Parathyroid adenoma (tissue), 2 donors: ENCODE measurements around the gene TMEM31.

Experiments used
- H2AFZ ChIP-seq: fragments of 300-600 bp; sonication (generic); one replicate; pipeline ENCODE4 v1.7.0; 2017; ENCODE audit warnings: antibody characterized with exemption, mild to moderate bottlenecking
- H3K27ac ChIP-seq: fragments of 300-600 bp; sonication (generic); one replicate; pipeline ENCODE4 v1.7.0; 2017
- H3K27me3 ChIP-seq: fragments of 300-600 bp; sonication (generic); one replicate; pipeline ENCODE4 v1.7.0; 2017; ENCODE audit warnings: low read length; ENCODE audit not compliant: control insufficient read depth, insufficient read depth
- H3K36me3 ChIP-seq: fragments of 300-600 bp; sonication (generic); one replicate; pipeline ENCODE4 v1.7.0; 2017; ENCODE audit warnings: low read length; ENCODE audit not compliant: control insufficient read depth, insufficient read depth
- H3K4me1 ChIP-seq: fragments of 300-600 bp; sonication (generic); one replicate; pipeline ENCODE4 v1.7.0; 2017; ENCODE audit warnings: control low read depth
- H3K4me2 ChIP-seq: fragments of 300-600 bp; sonication (generic); one replicate; pipeline ENCODE4 v1.7.0; 2017; ENCODE audit warnings: low read length
- H3K4me3 ChIP-seq: fragments of 300-600 bp; sonication (generic); one replicate; pipeline ENCODE4 v1.7.0; 2017; ENCODE audit warnings: low read depth, low read length
- H3K79me2 ChIP-seq: fragments of 300-600 bp; sonication (generic); one replicate; pipeline ENCODE4 v1.7.0; 2017; ENCODE audit warnings: control low read depth
- H3K9ac ChIP-seq: fragments of 300-600 bp; sonication (generic); one replicate; pipeline ENCODE4 v1.7.0; 2017; ENCODE audit warnings: mild to moderate bottlenecking
- H3K9me3 ChIP-seq: fragments of 300-600 bp; sonication (generic); one replicate; pipeline ENCODE4 v1.7.0; 2017; ENCODE audit warnings: low read length; ENCODE audit not compliant: control insufficient read depth
- TF ChIP-seq, protein P1 (sequence below): fragments of 300-600 bp; sonication (generic); IDR thresholded peaks from one replicate; pipeline ENCODE4 v1.7.0; 2017; ENCODE audit warnings: antibody characterized with exemption, mild to moderate bottlenecking
- donor health status: primary hyperparathyroidism.

Gene TMEM31

DNA sequence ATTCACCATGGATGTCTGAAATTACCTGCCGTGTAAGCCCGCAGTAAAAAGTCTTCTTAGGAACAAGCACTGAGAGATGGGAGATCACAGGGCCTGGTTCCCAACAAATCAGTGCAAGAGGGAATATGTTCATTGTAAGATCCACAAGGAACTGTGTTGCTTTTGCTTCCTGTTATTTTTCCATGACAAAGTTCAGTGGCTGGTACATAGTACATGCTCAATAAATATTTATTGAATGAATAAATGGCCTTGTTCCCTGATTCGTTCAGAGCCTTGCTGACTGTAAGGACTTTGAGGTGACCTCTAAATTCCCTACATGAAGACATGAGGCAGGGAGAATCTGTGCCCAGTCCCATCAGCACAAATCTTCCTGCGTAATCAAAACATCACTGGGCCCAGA lies 7.4 kb downstream of the TMEM31 start:
- no peak overlapping the region for H3K4me3 ChIP-seq
- H3K4me1 ChIP-seq, result peaks cover 22% of the 10 kb centered on the region
- no peaks in the 10 kb centered on the region for H3K36me3 ChIP-seq
- no peak overlapping the region for H3K4me2 ChIP-seq
- H3K79me2 ChIP-seq, result no peaks in the 10 kb centered on the region
- TF ChIP-seq, protein P1, sequence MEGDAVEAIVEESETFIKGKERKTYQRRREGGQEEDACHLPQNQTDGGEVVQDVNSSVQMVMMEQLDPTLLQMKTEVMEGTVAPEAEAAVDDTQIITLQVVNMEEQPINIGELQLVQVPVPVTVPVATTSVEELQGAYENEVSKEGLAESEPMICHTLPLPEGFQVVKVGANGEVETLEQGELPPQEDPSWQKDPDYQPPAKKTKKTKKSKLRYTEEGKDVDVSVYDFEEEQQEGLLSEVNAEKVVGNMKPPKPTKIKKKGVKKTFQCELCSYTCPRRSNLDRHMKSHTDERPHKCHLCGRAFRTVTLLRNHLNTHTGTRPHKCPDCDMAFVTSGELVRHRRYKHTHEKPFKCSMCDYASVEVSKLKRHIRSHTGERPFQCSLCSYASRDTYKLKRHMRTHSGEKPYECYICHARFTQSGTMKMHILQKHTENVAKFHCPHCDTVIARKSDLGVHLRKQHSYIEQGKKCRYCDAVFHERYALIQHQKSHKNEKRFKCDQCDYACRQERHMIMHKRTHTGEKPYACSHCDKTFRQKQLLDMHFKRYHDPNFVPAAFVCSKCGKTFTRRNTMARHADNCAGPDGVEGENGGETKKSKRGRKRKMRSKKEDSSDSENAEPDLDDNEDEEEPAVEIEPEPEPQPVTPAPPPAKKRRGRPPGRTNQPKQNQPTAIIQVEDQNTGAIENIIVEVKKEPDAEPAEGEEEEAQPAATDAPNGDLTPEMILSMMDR, result no peak
- peak overlapping the region; percentile 66 for H3K27ac ChIP-seq
- no peak overlapping the region for H2AFZ ChIP-seq
- H3K27me3 ChIP-seq, result no peaks in the 10 kb centered on the region
- no peaks in the 10 kb centered on the region for H3K9me3 ChIP-seq
- no peak overlapping the region for H3K9ac ChIP-seq

DNA sequence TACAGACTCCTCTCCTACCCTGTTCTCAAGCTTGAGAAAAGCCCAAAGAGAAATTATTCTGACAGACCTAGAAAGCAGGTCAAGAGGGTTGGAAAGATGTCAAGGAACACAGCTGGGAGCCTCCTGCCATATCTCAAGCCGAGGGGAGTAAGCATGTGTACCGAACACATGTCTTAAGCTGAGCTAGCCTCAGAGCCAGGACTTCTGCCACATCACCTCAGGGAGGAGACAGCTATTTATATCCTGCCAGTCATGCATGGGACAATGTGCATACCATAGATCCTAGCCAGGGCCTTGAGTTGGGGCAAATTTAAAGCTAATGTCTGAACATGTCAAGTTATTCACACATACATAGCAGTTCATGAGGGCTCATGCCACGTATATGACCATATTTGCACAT lies 11.8 kb downstream of the TMEM31 start:
- Histone ChIP-seq H3K27me3 (no peaks in the 10 kb centered on the region), H3K9me3 (no peaks in the 10 kb centered on the region), H3K4me1 (peaks cover 22% of the 10 kb centered on the region), H3K9ac (no peak overlapping the region), H3K79me2 (no peaks in the 10 kb centered on the region), H2AFZ (no peak overlapping the region), H3K4me3 (no peak overlapping the region), H3K27ac (no peak overlapping the region), H3K4me2 (no peak overlapping the region), H3K36me3 (no peaks in the 10 kb centered on the region)
- TF ChIP-seq, protein P1, result no peak

DNA sequence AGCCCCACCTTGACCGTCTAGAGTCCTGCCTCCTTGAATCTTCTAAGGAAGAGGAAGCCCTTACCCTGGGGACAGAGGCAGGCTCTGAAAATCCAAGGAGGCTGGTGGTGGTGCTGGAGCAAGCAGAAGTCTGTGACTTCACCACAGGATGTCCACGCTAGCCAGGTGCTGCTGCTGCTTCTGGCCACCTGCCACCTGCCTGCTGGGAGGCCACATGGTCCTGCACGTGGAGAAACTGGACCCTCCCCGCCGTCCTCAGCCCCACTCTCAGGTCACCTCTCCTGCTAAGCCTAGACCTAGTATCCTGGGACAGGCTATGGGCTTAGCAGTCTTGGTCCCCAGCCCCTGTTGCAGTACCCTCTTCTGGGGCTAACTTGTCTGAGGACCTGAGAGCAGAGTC lies 15.8 kb downstream of the TMEM31 start:
- Histone ChIP-seq H3K36me3 (no peaks in the 10 kb centered on the region), H2AFZ (no peak overlapping the region), H3K9ac (no peak overlapping the region), H3K4me2 (no peak overlapping the region), H3K79me2 (no peaks in the 10 kb centered on the region), H3K9me3 (no peaks in the 10 kb centered on the region), H3K27ac (no peak overlapping the region), H3K4me1 (peaks cover 33% of the 10 kb centered on the region), H3K27me3 (no peaks in the 10 kb centered on the region), H3K4me3 (no peak overlapping the region)
- TF ChIP-seq, protein P1, result no peak

DNA sequence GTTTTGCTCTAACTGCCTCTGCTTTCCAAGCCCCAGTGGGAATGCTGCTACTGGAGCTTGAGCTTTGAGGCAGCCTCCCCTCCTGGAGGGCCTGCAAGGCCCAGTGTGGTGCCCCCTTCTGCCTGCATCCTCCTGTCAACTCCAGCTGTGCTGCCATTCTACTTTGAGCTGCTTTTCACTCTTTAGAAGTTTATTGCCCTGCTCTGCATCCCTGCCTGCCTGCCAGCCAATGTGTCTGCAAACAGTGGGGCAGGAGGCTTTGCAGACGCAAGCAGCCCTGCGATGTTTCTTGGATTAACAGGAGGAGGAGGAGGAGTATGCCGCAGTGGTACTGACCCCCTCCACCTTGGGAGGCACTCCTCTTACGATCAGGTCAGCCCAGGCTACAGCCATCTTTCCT lies 16.4 kb downstream of the TMEM31 start:
- H2AFZ ChIP-seq, result no peak overlapping the region
- H3K36me3 ChIP-seq, result no peaks in the 10 kb centered on the region
- no peak overlapping the region for H3K9ac ChIP-seq
- H3K4me1 ChIP-seq, result peaks cover 32% of the 10 kb centered on the region
- no peaks in the 10 kb centered on the region for H3K79me2 ChIP-seq
- no peak overlapping the region for H3K4me3 ChIP-seq
- no peak overlapping the region for H3K27ac ChIP-seq
- no peaks in the 10 kb centered on the region for H3K27me3 ChIP-seq
- no peak overlapping the region for H3K4me2 ChIP-seq
- TF ChIP-seq, protein P1, result no peak
- H3K9me3 ChIP-seq, result no peaks in the 10 kb centered on the region

DNA sequence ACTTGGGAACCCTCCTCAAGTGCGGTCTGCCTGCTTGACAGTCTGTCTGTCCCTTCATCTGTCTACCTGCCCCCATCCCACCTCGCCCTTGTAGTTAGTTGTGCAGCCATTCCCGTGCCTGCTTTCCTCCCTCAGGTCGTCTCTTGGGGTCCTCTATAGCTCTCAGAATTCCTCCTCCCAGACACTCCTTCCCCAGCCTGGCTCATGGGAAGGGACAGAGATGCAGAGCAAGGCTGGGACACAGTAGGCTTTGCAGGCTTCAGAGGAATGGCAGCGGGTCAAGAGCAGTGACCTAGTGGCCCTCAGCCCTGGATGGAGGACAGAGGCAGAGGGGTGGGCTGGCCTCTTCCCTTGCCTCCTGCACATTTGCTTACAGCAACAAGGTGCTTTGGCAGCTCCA lies 18.3 kb downstream of the TMEM31 start:
- Histone ChIP-seq H2AFZ (no peak overlapping the region), H3K4me3 (no peak overlapping the region), H3K36me3 (no peaks in the 10 kb centered on the region), H3K27me3 (no peaks in the 10 kb centered on the region), H3K9ac (no peak overlapping the region), H3K4me2 (no peak overlapping the region), H3K9me3 (no peaks in the 10 kb centered on the region), H3K27ac (peak overlapping the region; percentile 59), H3K79me2 (no peaks in the 10 kb centered on the region), H3K4me1 (peaks cover 41% of the 10 kb centered on the region)
- TF ChIP-seq, protein P1, result no peak
